IPS-15b (cell line): ENCODE measurements around the gene ESF1.
"Not testable (repeated sequence)": the region's sequence is repeated elsewhere in the genome, so short reads cannot be mapped to it uniquely, and the experiment has no call there.

Experiments
- H3K27me3 ChIP-seq: one replicate; pipeline ENCODE4 v1.6.1; 2013; ENCODE audit warnings: low read length; ENCODE audit not compliant: control insufficient read depth, insufficient read depth
- H3K36me3 ChIP-seq: one replicate; pipeline ENCODE4 v1.6.1; 2013; ENCODE audit warnings: low read length; ENCODE audit not compliant: control insufficient read depth, insufficient read depth
- H3K4me1 ChIP-seq: one replicate; pipeline ENCODE4 v1.6.1; 2013; ENCODE audit warnings: mild to moderate bottlenecking, low read length; ENCODE audit not compliant: control insufficient read depth, insufficient read depth
- H3K4me3 ChIP-seq: one replicate; pipeline ENCODE4 v1.5.1; 2013; ENCODE audit warnings: low read depth, low read length
- H3K9ac ChIP-seq: one replicate; pipeline ENCODE4 v1.6.1; 2013; ENCODE audit warnings: low read depth, mild to moderate bottlenecking, low read length
- H3K9me3 ChIP-seq: one replicate; pipeline ENCODE4 v1.6.1; 2013; ENCODE audit warnings: mild to moderate bottlenecking, low read length; ENCODE audit not compliant: control insufficient read depth, insufficient read depth

The ESF1 gene

GRCh38 chr20:13760451-13760946, 24.2 kb downstream of the ESF1 start:
- H3K4me3 ChIP-seq, H3K4me1 ChIP-seq, H3K27me3 ChIP-seq, H3K9me3 ChIP-seq, H3K9ac ChIP-seq: not testable (repeated sequence)
- peaks cover 14% of the 10 kb centered on the region for H3K36me3 ChIP-seq

- Histone ChIP-seq H3K36me3 (peaks cover 8% of the 10 kb centered on the region), H3K4me1 (no peaks in the 10 kb centered on the region), H3K27me3 (no peaks in the 10 kb centered on the region), H3K9me3 (no peaks in the 10 kb centered on the region), H3K4me3 (no peak overlapping the region), H3K9ac (no peak overlapping the region)
Measured at GRCh38 chr20:13758884-13759283, 25.8 kb downstream of the ESF1 start.

GRCh38 chr20:13756551-13756950, 28.2 kb downstream of the ESF1 start:
- H3K4me3 ChIP-seq = no peak overlapping the region
- H3K27me3 ChIP-seq = no peaks in the 10 kb centered on the region
- no peaks in the 10 kb centered on the region for H3K9me3 ChIP-seq
- no peaks in the 10 kb centered on the region for H3K4me1 ChIP-seq
- no peak overlapping the region for H3K9ac ChIP-seq
- peaks cover 3% of the 10 kb centered on the region for H3K36me3 ChIP-seq

- Histone ChIP-seq H3K9ac (no peak overlapping the region), H3K9me3 (no peaks in the 10 kb centered on the region), H3K27me3 (no peaks in the 10 kb centered on the region), H3K36me3 (peaks cover 3% of the 10 kb centered on the region), H3K4me1 (no peaks in the 10 kb centered on the region), H3K4me3 (no peak overlapping the region)
Measured at GRCh38 chr20:13755809-13756208, 28.9 kb downstream of the ESF1 start.

GRCh38 chr20:13753436-13754036, 31.2 kb downstream of the ESF1 start:
- Histone ChIP-seq H3K4me3 (no peak overlapping the region), H3K27me3 (no peaks in the 10 kb centered on the region), H3K9me3 (no peaks in the 10 kb centered on the region), H3K9ac (no peak overlapping the region), H3K36me3 (peaks cover 5% of the 10 kb centered on the region), H3K4me1 (no peaks in the 10 kb centered on the region)

GRCh38 chr20:13749811-13750210, 34.9 kb downstream of the ESF1 start:
- Histone ChIP-seq H3K9me3 (no peaks in the 10 kb centered on the region), H3K36me3 (peaks cover 2% of the 10 kb centered on the region), H3K9ac (no peak overlapping the region), H3K4me1 (no peaks in the 10 kb centered on the region), H3K4me3 (no peak overlapping the region), H3K27me3 (no peaks in the 10 kb centered on the region)

- Histone ChIP-seq H3K4me3 (no peak overlapping the region), H3K4me1 (no peaks in the 10 kb centered on the region), H3K9me3 (no peaks in the 10 kb centered on the region), H3K9ac (no peak overlapping the region), H3K36me3 (peaks cover 7% of the 10 kb centered on the region), H3K27me3 (no peaks in the 10 kb centered on the region)
Measured at GRCh38 chr20:13745784-13746183, 38.9 kb downstream of the ESF1 start.

- no peaks in the 10 kb centered on the region for H3K4me1 ChIP-seq
- no peak overlapping the region for H3K9ac ChIP-seq
- H3K36me3 ChIP-seq = peaks cover 5% of the 10 kb centered on the region
- no peaks in the 10 kb centered on the region for H3K27me3 ChIP-seq
- no peak overlapping the region for H3K4me3 ChIP-seq
- H3K9me3 ChIP-seq = no peaks in the 10 kb centered on the region
Measured at GRCh38 chr20:13744352-13744751, 40.4 kb downstream of the ESF1 start.

GRCh38 chr20:13741879-13742278, 42.8 kb downstream of the ESF1 start:
- Histone ChIP-seq H3K36me3 (peaks cover 5% of the 10 kb centered on the region), H3K4me1 (no peaks in the 10 kb centered on the region), H3K9me3 (no peaks in the 10 kb centered on the region), H3K27me3 (no peaks in the 10 kb centered on the region), H3K4me3 (no peak overlapping the region), H3K9ac (no peak overlapping the region)

GRCh38 chr20:13739731-13740649, 44.7 kb downstream of the ESF1 start:
- Histone ChIP-seq H3K36me3 (peaks cover 5% of the 10 kb centered on the region), H3K4me3 (no peak overlapping the region), H3K9ac (no peak overlapping the region), H3K9me3 (no peaks in the 10 kb centered on the region), H3K4me1 (no peaks in the 10 kb centered on the region), H3K27me3 (no peaks in the 10 kb centered on the region)

GRCh38 chr20:13738187-13738586, 46.5 kb downstream of the ESF1 start:
- H3K27me3 ChIP-seq, H3K36me3 ChIP-seq, H3K9ac ChIP-seq, H3K4me3 ChIP-seq, H3K4me1 ChIP-seq, H3K9me3 ChIP-seq: not testable (repeated sequence)
